GM19438 (cell line): ENCODE measurements around the gene IVD.

ENCODE experiments used
- ATAC-seq: cut with Tn5 transposase; IDR thresholded peaks from one replicate; pipeline ENCODE4 v1.9.1; 2021; ENCODE audit warnings: low read depth; ENCODE audit not compliant: unreplicated experiment

The IVD gene

GRCh38 chr15:40405501-40406381, at the start of gene IVD:
Gene IVD (plus strand): TSS chr15:40405795. CDS start chr15:40405828, 33 bp downstream.
- ATAC-seq = peak; percentile 78

GRCh38 chr15:40355976-40356585, 49.5 kb upstream of the IVD start:
- no peak for ATAC-seq

- no peak for ATAC-seq
Observed at GRCh38 chr15:40357246-40357645, 48.3 kb upstream of the IVD start.

GRCh38 chr15:40357723-40358470, 47.7 kb upstream of the IVD start, which contains the start of gene DISP2:
Gene DISP2 (plus strand): TSS chr15:40358219. CDS start chr15:40358322, 103 bp downstream.
- peak; percentile 83 for ATAC-seq

- ATAC-seq = peak; percentile 27
Observed at GRCh38 chr15:40358471-40359353, 46.9 kb upstream of the IVD start.

GRCh38 chr15:40360015-40360414, 45.6 kb upstream of the IVD start:
- no peak for ATAC-seq

- ATAC-seq = no peak
Observed at GRCh38 chr15:40361640-40362039, 44.0 kb upstream of the IVD start.

GRCh38 chr15:40363611-40364010, 42.0 kb upstream of the IVD start:
- no peak for ATAC-seq

GRCh38 chr15:40364251-40364650, 41.3 kb upstream of the IVD start:
- ATAC-seq = no peak

DNA sequence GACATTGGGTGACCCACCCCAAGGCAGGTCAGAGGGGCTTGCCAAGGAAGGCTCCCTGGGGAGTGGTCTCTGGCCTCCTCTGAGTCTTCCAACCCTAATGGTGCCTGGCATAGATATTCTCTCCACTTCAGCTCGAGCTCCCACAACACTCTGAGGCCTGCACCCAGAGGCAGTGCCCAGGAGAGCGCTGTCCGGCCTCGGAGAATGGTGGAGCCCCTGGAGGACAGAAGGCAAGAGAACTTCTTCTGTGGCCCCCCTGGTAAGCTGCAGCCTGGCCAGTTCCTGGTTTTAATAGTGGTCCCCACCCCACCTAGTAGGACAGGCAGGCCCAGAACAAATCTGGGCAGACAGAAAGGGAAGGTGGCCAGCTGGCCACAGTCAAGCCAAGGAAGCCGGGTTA, 40.6 kb upstream of the IVD start:
- ATAC-seq = no peak

DNA sequence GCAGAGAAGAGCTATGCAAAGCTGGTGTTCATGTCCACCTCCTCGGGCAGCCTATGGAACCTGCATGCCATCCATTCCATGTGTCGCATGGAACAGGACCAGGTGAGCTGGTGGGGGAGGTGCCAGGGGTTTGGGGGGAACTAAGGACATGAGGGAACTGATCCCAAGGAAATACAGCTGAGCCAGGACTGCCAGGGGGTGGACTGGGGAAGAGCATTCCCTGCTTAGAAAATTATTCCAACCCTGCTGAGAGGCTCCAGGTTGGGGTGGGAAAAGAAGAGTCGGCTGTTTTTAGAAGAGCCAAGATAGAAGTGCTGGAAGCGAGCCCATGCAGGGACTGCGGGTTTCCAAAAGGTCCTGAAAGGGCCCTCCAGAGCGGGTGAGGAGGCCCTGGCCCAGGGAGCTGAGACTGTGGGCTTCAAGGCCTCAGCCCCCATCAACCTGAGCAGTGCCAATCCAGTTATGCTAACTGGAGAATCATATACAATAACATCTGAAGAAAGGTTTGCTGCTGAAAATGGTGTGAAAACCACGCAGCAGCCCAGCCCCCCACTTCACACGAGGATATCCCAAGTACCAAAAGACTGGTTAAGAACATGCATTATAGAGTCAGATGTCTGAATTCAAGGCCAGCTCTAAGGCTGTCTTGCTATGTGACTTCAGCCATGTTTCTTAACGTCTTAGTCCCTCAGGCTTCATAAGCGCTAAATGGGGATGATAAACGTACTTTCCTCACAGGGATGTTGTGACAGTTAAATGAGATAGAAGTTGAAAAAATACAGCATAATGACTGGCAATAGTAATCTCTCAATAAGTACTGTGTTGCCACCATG, 39.8 kb upstream of the IVD start:
- no peak for ATAC-seq

DNA sequence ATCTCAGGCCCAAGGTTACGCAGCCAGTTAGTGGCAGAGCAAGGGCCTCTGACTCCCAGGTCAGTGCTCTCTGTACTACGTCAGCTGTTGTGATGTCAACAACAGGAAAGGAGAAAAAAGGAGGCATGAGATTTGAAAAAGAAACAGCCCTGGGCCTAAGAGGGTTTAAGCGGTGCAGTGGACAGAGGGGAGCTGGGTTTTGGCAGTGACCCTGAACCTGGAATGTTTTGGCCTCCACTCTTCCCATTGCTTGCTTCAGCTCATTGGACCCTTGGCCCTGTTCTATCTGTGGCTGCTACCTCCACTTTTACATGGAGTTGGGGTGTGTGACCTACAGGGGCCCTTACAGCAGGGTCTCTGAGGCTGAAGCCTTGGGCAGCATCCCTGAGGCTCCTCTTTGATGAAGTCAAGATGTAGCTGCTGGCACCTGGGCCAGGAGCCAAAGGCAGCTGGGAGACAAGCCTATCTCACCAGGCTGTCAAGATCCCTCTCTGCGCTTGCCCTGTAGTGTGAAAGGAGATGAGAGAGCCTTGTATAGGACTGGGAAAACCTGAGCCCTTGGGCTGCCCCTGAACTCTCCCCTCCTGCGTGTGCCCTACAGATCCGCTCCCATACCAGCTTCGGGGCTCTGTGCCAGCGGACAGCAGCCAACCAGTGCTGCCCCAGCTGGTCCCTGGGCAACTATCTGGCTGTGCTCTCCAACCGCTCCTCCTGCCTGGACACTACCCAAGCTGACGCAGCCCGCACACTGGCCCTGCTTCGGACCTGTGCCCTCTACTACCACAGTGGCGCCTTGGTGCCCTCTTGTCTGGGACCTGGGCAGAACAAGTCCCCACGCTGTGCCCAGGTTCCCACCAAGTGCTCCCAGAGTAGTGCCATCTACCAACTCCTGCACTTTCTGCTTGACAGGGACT, 38.9 kb upstream of the IVD start:
- no peak for ATAC-seq

- no peak for ATAC-seq
Observed at GRCh38 chr15:40367371-40367685, 38.3 kb upstream of the IVD start.

- peak; percentile 82 for ATAC-seq
Observed at GRCh38 chr15:40367686-40368611, 37.6 kb upstream of the IVD start.

DNA sequence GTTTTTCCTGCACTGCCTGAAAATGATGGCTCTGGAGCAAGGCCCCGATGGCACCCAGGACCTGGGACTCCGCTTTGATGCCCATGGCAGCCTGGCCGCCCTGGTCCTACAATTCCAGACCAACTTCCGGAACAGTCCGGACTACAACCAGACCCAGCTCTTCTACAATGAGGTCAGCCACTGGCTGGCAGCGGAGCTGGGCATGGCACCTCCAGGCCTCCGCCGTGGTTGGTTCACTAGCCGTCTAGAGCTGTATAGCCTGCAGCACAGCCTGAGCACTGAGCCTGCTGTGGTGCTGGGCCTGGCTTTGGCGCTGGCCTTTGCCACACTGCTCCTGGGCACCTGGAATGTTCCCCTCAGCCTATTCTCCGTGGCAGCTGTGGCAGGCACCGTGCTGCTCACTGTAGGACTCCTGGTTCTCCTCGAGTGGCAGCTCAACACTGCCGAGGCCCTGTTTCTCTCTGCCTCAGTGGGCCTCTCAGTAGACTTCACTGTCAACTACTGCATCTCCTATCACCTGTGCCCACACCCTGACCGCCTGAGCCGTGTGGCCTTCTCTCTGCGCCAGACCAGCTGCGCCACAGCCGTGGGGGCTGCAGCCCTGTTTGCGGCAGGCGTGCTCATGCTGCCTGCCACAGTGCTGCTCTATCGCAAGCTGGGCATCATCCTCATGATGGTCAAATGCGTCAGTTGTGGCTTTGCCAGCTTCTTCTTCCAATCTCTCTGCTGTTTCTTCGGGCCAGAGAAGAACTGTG, 36.7 kb upstream of the IVD start:
- no peak for ATAC-seq

- no peak for ATAC-seq
Observed at GRCh38 chr15:40369474-40369869, 36.1 kb upstream of the IVD start.

- ATAC-seq = no peak
Observed at GRCh38 chr15:40369971-40370370, 35.6 kb upstream of the IVD start.
